B cell (primary cell): ENCODE data around the gene AMOTL1. TPM values are rescaled to one million over a fixed set of nuclear protein-coding genes. Genes with fewer than 3 reads are reported as not detected.

Experiments
- ATAC-seq: fragments of 200-7000 bp; cut with Tn5 transposase; one replicate; pipeline ENCODE4 v1.10.0; 2021; ENCODE audit warnings: low read depth, mild to moderate bottlenecking, moderate number of reproducible peaks, moderate library complexity
- CTCF ChIA-PET: fragments of 350-600 bp; sonication (Branson Sonifier 250); formaldehyde crosslinking; loops from one replicate; lab custom pipeline; 2021; ENCODE audit warnings: antibody characterized with exemption, inconsistent platforms; lab: Charles Lee
- POLR2A ChIA-PET: fragments of 350-600 bp; sonication (Branson Sonifier 250); formaldehyde crosslinking; loops from one replicate; lab custom pipeline; 2021; ENCODE audit warnings: antibody characterized with exemption; lab: Charles Lee
- DNase-seq: peaks from one replicate; pipeline ENCODE4 v3.0.0; 2013
- H2AFZ ChIP-seq: 2 replicates; pipeline ENCODE4 v1.6.1; 2012; ENCODE audit warnings: mild to moderate bottlenecking, low read depth, low read length; ENCODE audit not compliant: insufficient read depth, poor library complexity, severe bottlenecking
- H3K27ac ChIP-seq, 2 donors: 1 replicate in 1 of 2; 2 replicates in 1 of 2; pipeline ENCODE4 v1.5.1; 2012 to 2013; ENCODE audit warnings: low read length in 2 of 2, mild to moderate bottlenecking in 2 of 2, moderate library complexity in 1 of 2
- H3K27me3 ChIP-seq, 4 experiments: fragments of 200-600 bp in 1 of 4; sonication (generic) in 1 of 4; replicated peaks in 1 of 4; 1 replicate in 2 of 4; 2 replicates in 2 of 4; pipeline versions ENCODE4 v1.6.1 to v1.7.0; 2013 to 2016; ENCODE audit warnings: low read length in 3 of 4, mild to moderate bottlenecking in 2 of 4, mixed read lengths in 1 of 4, moderate library complexity in 1 of 4; ENCODE audit not compliant: insufficient read depth in 4 of 4, control insufficient read depth in 3 of 4; ENCODE audit errors: control extremely low read depth in 1 of 4
- H3K36me3 ChIP-seq, 2 experiments: replicated peaks in 1 of 2; 1 replicate in 1 of 2; 2 replicates in 1 of 2; pipeline versions ENCODE4 v1.6.1 to v1.7.1; 2013; ENCODE audit warnings: low read length in 1 of 2; ENCODE audit not compliant: insufficient read depth in 2 of 2, control insufficient read depth in 1 of 2; ENCODE audit errors: control extremely low read depth in 1 of 2, extremely low read depth in 1 of 2
- H3K4me1 ChIP-seq, 2 donors: fragments of 200-600 bp in 1 of 2; sonication (generic) in 1 of 2; 1 replicate in 1 of 2; 2 replicates in 1 of 2; pipeline versions ENCODE4 v1.5.1 to v1.6.1; 2013 to 2017; ENCODE audit warnings: low read length in 2 of 2; ENCODE audit not compliant: control insufficient read depth in 2 of 2, insufficient read depth in 2 of 2
- H3K4me2 ChIP-seq: replicated peaks from 2 replicates; pipeline ENCODE3; 2012; ENCODE audit warnings: mild to moderate bottlenecking, low read depth, low read length; ENCODE audit not compliant: poor library complexity, severe bottlenecking
- H3K4me3 ChIP-seq, 5 experiments: fragments of 200-600 bp in 1 of 5; sonication (generic) in 1 of 5; 1 replicate in 3 of 5; 2 replicates in 2 of 5; pipeline versions ENCODE4 v1.5.1 to v1.7.0; 2011 to 2016; ENCODE audit warnings: low read length in 4 of 5, mild to moderate bottlenecking in 4 of 5, low read depth in 2 of 5, control low read depth in 1 of 5, moderate library complexity in 1 of 5; ENCODE audit not compliant: insufficient read depth in 1 of 5; ENCODE audit errors: control extremely low read depth in 1 of 5, extremely low read depth in 1 of 5
- H3K79me2 ChIP-seq: fragments of 200-600 bp; sonication (generic); one replicate; pipeline ENCODE4 v1.6.0; 2016; ENCODE audit warnings: low read length; ENCODE audit not compliant: control insufficient read depth, insufficient read depth
- H3K9ac ChIP-seq: fragments of 200-600 bp; sonication (generic); 2 replicates; pipeline ENCODE4 v1.6.1; 2017; ENCODE audit warnings: mild to moderate bottlenecking, low read length, moderate library complexity
- H3K9me3 ChIP-seq, 3 donors: one replicate each; pipeline versions ENCODE4 v1.6.1 to v1.7.1; 2013; ENCODE audit warnings: low read length in 2 of 3; ENCODE audit not compliant: control insufficient read depth in 2 of 3, insufficient read depth in 1 of 3; ENCODE audit errors: control extremely low read depth in 1 of 3
- H4K20me1 ChIP-seq: 2 replicates; pipeline ENCODE4 v1.6.0; 2012; ENCODE audit warnings: mild to moderate bottlenecking, low read length; ENCODE audit not compliant: insufficient read depth, control insufficient read depth, poor library complexity, severe bottlenecking
- H3K27ac Mint-ChIP-seq: one replicate; pipeline ENCODE4 v1.8.0; 2021; ENCODE audit warnings: mixed read lengths
- H3K27me3 Mint-ChIP-seq: one replicate; pipeline ENCODE4 v1.8.0; 2021; ENCODE audit warnings: mixed read lengths
- H3K4me1 Mint-ChIP-seq: one replicate; pipeline ENCODE4 v1.8.0; 2021; ENCODE audit warnings: mixed read lengths
- H3K4me3 Mint-ChIP-seq: one replicate; pipeline ENCODE4 v1.8.0; 2021; ENCODE audit warnings: mixed read lengths
- H3K9me3 Mint-ChIP-seq: one replicate; pipeline ENCODE4 v1.8.0; 2022; ENCODE audit warnings: mixed read lengths; ENCODE audit not compliant: insufficient read depth
- CTCF ChIP-seq: fragments of 200-600 bp; IDR thresholded peaks from one replicate; pipeline ENCODE4 v1.8.0; 2022; ENCODE audit warnings: antibody characterized with exemption, mild to moderate bottlenecking
- EZH2 ChIP-seq: IDR thresholded peaks from 2 replicates; pipeline ENCODE4 v1.6.1; 2012; ENCODE audit warnings: borderline replicate concordance, low read depth, mild to moderate bottlenecking, moderate library complexity, low read length; ENCODE audit not compliant: insufficient read depth, poor library complexity, severe bottlenecking
- WGBS: methylation state at CpG from one replicate; pipeline ENCODE4 v1.1.5; 2013; ENCODE audit warnings: missing lambda C conversion rate; ENCODE audit not compliant: insufficient coverage; 5-methylcytosine and 5-hydroxymethylcytosine counted together
- intact Hi-C: fragments of 100-400 bp; cut with micrococcal nuclease; formaldehyde crosslinking; loops from one replicate; pipeline ENCODE4 v1.10.0; 2022
- polyA plus RNA-seq: library from polyadenylated mRNA; depleted of rRNA; stranded (reverse); fragments of >200 nt; gene quantifications from 2 replicates; pipeline ENCODE4 v1.2.3, GENCODE V29; 2012
- total RNA-seq, 2 donors: library from RNA; stranded (reverse); fragments of 120-200 nt in 1 of 2; gene quantifications; 1 replicate in 1 of 2; 2 replicates in 1 of 2; pipeline versions ENCODE4 v1.2.3 to v1.2.4, GENCODE V29; 2013 to 2022

Gene AMOTL1
- total and polyA plus RNA-seq, 2 donors (not counting 1 experiment from before 2014, with no cell fraction given) = 0.04 to 0.30 TPM

GRCh38 chr11:94820480-94820879, 52.3 kb downstream of the AMOTL1 start:
- no peak overlapping the region for H2AFZ ChIP-seq
- H3K4me3 ChIP-seq = no peak overlapping the region
- Mint-ChIP-seq H3K27me3 (no peaks in the 10 kb centered on the region), H3K27ac (no peak overlapping the region), H3K4me1 (no peaks in the 10 kb centered on the region), H3K9me3 (peaks cover 7% of the 10 kb centered on the region), H3K4me3 (no peak overlapping the region)
- H3K9ac ChIP-seq = no peak overlapping the region
- ATAC-seq (no peak), DNase-seq (no peak)
- no CpG with 5 or more reads among the region's 7 CpGs for WGBS
- H3K79me2 ChIP-seq = no peaks in the 10 kb centered on the region
- H3K4me2 ChIP-seq = no peak overlapping the region
- no peaks in the 10 kb centered on the region for H3K36me3 ChIP-seq
- intact Hi-C loops = no loop called here
- no peaks in the 10 kb centered on the region for H4K20me1 ChIP-seq
- H3K9me3 ChIP-seq = no peaks in the 10 kb centered on the region
- no peak overlapping the region for H3K27ac ChIP-seq
- no peaks in the 10 kb centered on the region for H3K27me3 ChIP-seq
- ChIA-PET CTCF (no interaction called here), POLR2A (no interaction called here)
- H3K4me1 ChIP-seq = no peaks in the 10 kb centered on the region
- TF ChIP-seq CTCF = no peak
- TF ChIP-seq EZH2 = no peak

- H3K4me3 Mint-ChIP-seq = no peak overlapping the region
- no peak for TF ChIP-seq EZH2
- no peak for TF ChIP-seq CTCF
- no peaks in the 10 kb centered on the region for H3K27me3 Mint-ChIP-seq
- peaks cover 2% of the 10 kb centered on the region for H3K9me3 Mint-ChIP-seq
- Histone ChIP-seq H3K4me3 (no peak overlapping the region), H2AFZ (no peak overlapping the region), H3K4me1 (no peaks in the 10 kb centered on the region), H3K27me3 (no peaks in the 10 kb centered on the region), H3K9ac (no peak overlapping the region), H3K36me3 (no peaks in the 10 kb centered on the region), H3K27ac (no peak overlapping the region), H3K4me2 (no peak overlapping the region), H4K20me1 (no peaks in the 10 kb centered on the region), H3K9me3 (no peaks in the 10 kb centered on the region), H3K79me2 (no peaks in the 10 kb centered on the region)
- ATAC-seq (no peak), DNase-seq (no peak)
- intact Hi-C loops = no loop called here
- H3K4me1 Mint-ChIP-seq = no peaks in the 10 kb centered on the region
- POLR2A ChIA-PET = no interaction called here
- CTCF ChIA-PET = no interaction called here
- H3K27ac Mint-ChIP-seq = no peak overlapping the region
- WGBS = 98% methylated on average over 14 of the region's 14 CpGs
Measured at GRCh38 chr11:94821439-94821838, 53.3 kb downstream of the AMOTL1 start.
